Measurements from ENCODE around the gene EME2. TPM values are rescaled to one million over a fixed set of nuclear protein-coding genes. Genes with fewer than 3 reads are reported as not detected.

EME2 gene
- total and polyA plus RNA-seq, 2 of the 13 experiments (the other 11 are each of a cell fraction or from before 2014, with no cell fraction given) = 4.4 to 7.6 TPM

DNA sequence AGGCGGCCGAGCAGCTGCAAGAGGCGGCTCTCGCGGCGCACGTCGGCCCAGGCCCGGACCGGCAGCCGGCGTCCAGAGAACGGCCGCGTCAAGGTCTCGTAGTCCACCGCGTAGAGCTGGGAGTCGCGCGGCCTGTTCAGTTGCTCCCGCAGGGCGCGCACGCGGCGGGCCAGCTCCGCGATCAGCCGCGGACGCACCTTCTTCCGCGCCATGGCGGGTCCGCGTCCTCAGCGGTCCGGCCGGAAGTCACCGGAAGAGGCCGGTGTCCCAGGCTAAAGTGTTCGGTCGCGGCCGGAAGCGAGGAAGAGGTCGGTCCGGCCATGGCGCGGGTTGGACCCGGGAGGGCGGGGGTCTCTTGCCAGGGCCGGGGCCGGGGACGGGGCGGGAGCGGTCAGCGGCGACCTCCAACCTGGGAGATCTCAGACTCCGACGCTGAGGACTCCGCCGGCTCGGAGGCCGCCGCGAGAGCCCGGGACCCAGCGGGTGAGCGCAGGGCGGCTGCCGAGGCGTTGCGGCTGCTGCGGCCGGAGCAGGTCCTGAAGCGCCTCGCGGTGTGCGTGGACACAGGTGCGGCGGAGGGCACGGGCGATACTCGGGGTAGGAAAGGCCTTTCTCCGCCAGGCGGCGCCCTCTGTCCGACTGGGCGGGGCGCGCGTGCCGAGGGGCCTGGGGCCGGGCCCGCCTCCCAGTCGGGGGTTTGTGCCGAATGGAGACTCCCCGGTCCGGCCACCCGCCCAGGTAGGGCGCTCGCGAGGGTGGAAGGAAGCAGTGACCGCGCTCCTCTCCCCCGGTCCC is 495 bp downstream of the EME2 start, which contains the start of gene MRPS34 (continued):
- peak; percentile 10; the same call in 1 of the 2 replicates for TF ChIP-seq NR2F2 (IDR thresholded peaks at IDR 0.05; ENCODE audit: borderline replicate concordance, low read depth)
- peak; percentile 81 for TF ChIP-seq ZNF879 (CRISPR knock-in tag; IDR thresholded peaks at IDR 0.05)
- peak; percentile 63; the same call in 1 of the 2 replicates for TF ChIP-seq ZNF709 (CRISPR knock-in tag; IDR thresholded peaks at IDR 0.05)
- peak; percentile 23; the same call in 1 of the 2 replicates for TF ChIP-seq ZNF234 (CRISPR knock-in tag; conservative IDR thresholded peaks at IDR 0.05)
- no peak for TF ChIP-seq HES4 (CRISPR knock-in tag; IDR thresholded peaks at IDR 0.05; ENCODE audit: borderline replicate concordance)
- TF ChIP-seq, protein P1, sequence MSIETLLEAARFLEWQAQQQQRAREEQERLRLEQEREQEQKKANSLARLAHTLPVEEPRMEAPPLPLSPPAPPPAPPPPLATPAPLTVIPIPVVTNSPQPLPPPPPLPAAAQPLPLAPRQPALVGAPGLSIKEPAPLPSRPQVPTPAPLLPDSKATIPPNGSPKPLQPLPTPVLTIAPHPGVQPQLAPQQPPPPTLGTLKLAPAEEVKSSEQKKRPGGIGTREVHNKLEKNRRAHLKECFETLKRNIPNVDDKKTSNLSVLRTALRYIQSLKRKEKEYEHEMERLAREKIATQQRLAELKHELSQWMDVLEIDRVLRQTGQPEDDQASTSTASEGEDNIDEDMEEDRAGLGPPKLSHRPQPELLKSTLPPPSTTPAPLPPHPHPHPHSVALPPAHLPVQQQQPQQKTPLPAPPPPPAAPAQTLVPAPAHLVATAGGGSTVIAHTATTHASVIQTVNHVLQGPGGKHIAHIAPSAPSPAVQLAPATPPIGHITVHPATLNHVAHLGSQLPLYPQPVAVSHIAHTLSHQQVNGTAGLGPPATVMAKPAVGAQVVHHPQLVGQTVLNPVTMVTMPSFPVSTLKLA (IDR thresholded peaks at IDR 0.05) = no peak; the same call in 1 of the 2 replicates
- 0 out of 2 replicates have a peak, but pooled peaks have one; percentile 48 for TF ChIP-seq WIZ (CRISPR knock-in tag; IDR thresholded peaks at IDR 0.05)
- no peak for TF ChIP-seq PPARG (CRISPR knock-in tag; conservative IDR thresholded peaks at IDR 0.05)
- 0 out of 2 replicates have a peak, but pooled peaks have one; percentile 44 for TF ChIP-seq REL (CRISPR knock-in tag; conservative IDR thresholded peaks at IDR 0.05)
- TF ChIP-seq, protein P2, sequence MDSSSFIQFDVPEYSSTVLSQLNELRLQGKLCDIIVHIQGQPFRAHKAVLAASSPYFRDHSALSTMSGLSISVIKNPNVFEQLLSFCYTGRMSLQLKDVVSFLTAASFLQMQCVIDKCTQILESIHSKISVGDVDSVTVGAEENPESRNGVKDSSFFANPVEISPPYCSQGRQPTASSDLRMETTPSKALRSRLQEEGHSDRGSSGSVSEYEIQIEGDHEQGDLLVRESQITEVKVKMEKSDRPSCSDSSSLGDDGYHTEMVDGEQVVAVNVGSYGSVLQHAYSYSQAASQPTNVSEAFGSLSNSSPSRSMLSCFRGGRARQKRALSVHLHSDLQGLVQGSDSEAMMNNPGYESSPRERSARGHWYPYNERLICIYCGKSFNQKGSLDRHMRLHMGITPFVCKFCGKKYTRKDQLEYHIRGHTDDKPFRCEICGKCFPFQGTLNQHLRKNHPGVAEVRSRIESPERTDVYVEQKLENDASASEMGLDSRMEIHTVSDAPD (CRISPR knock-in tag; IDR thresholded peaks at IDR 0.05) = peak; percentile 48; the same call in 1 of the 2 replicates
- TF ChIP-seq ARHGAP35 (CRISPR knock-in tag; IDR thresholded peaks at IDR 0.05; ENCODE audit: borderline replicate concordance) = no peak
- no peak for TF ChIP-seq KDM6A (CRISPR knock-in tag; IDR thresholded peaks at IDR 0.05; ENCODE audit: low read depth)
- no peak for TF ChIP-seq ZBTB8A (CRISPR knock-in tag; IDR thresholded peaks at IDR 0.05; ENCODE audit: borderline replicate concordance, low read depth)
- TF ChIP-seq ZNF562 (CRISPR knock-in tag; IDR thresholded peaks at IDR 0.05; ENCODE audit: borderline replicate concordance) = peak; percentile 60; the same call in 1 of the 2 replicates
- peak; percentile 94 for TF ChIP-seq NKX3-1 (CRISPR knock-in tag; IDR thresholded peaks at IDR 0.05)
- peak; percentile 60; the same call in 1 of the 2 replicates for TF ChIP-seq TBX2 (CRISPR knock-in tag; IDR thresholded peaks at IDR 0.05; ENCODE audit: borderline replicate concordance)
- TF ChIP-seq ZNF160 (CRISPR knock-in tag; IDR thresholded peaks at IDR 0.05) = peak; percentile 68
- peak; percentile 84 for TF ChIP-seq SALL1 (CRISPR knock-in tag; IDR thresholded peaks at IDR 0.05)
- TF ChIP-seq NRL (CRISPR knock-in tag; IDR thresholded peaks at IDR 0.05; ENCODE audit: borderline replicate concordance) = no peak
- TF ChIP-seq, protein P3, sequence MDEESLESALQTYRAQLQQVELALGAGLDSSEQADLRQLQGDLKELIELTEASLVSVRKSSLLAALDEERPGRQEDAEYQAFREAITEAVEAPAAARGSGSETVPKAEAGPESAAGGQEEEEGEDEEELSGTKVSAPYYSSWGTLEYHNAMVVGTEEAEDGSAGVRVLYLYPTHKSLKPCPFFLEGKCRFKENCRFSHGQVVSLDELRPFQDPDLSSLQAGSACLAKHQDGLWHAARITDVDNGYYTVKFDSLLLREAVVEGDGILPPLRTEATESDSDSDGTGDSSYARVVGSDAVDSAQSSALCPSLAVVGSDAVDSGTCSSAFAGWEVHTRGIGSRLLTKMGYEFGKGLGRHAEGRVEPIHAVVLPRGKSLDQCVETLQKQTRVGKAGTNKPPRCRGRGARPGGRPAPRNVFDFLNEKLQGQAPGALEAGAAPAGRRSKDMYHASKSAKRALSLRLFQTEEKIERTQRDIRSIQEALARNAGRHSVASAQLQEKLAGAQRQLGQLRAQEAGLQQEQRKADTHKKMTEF (CRISPR knock-in tag; IDR thresholded peaks at IDR 0.05) = peak; percentile 97
- TF ChIP-seq, protein P4, sequence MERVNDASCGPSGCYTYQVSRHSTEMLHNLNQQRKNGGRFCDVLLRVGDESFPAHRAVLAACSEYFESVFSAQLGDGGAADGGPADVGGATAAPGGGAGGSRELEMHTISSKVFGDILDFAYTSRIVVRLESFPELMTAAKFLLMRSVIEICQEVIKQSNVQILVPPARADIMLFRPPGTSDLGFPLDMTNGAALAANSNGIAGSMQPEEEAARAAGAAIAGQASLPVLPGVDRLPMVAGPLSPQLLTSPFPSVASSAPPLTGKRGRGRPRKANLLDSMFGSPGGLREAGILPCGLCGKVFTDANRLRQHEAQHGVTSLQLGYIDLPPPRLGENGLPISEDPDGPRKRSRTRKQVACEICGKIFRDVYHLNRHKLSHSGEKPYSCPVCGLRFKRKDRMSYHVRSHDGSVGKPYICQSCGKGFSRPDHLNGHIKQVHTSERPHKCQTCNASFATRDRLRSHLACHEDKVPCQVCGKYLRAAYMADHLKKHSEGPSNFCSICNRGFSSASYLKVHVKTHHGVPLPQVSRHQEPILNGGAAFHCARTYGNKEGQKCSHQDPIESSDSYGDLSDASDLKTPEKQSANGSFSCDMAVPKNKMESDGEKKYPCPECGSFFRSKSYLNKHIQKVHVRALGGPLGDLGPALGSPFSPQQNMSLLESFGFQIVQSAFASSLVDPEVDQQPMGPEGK (CRISPR knock-in tag; IDR thresholded peaks at IDR 0.05) = peak; percentile 69

Measured in HepG2 (cell line).